HepG2 (cell line): ENCODE data around the gene SLC39A3. TPM values are rescaled to one million over a fixed set of nuclear protein-coding genes. Genes with fewer than 3 reads are reported as not detected.

ENCODE experiments used
- ATF7 ChIP-seq, 2 experiments: fragments of 450-650 bp in 1 of 2; sonication (generic) in 1 of 2; formaldehyde crosslinking in 1 of 2; IDR thresholded peaks; 2 replicates each; pipeline versions ENCODE4 v1.4.0 to v1.6.1; 2016 to 2020; ENCODE audit warnings: antibody characterized with exemption in 1 of 2, mild to moderate bottlenecking in 1 of 2, missing genetic modification reagents in 1 of 2
- FOXP1 ChIP-seq, 2 experiments: fragments of 450-650 bp in 1 of 2; IDR thresholded peaks; 2 replicates each; pipeline ENCODE4 v1.6.1; 2017 to 2018; ENCODE audit warnings: antibody characterized with exemption in 1 of 2
- NCOA5 ChIP-seq: sonication (generic); formaldehyde crosslinking; IDR thresholded peaks from 2 replicates; pipeline ENCODE4 v1.4.0; 2020; ENCODE audit warnings: missing genetic modification reagents
- NFRKB ChIP-seq: fragments of 450-650 bp; IDR thresholded peaks from 2 replicates; pipeline ENCODE4 v1.6.1; 2017
- NR2C2 ChIP-seq: sonication (generic); formaldehyde crosslinking; IDR thresholded peaks from 2 replicates; pipeline ENCODE4 v1.4.0; 2020; ENCODE audit warnings: missing genetic modification reagents, mild to moderate bottlenecking, moderate library complexity, borderline replicate concordance
- RBAK ChIP-seq: sonication (generic); formaldehyde crosslinking; IDR thresholded peaks from 2 replicates; pipeline ENCODE4 v1.5.1; 2020; ENCODE audit warnings: mild to moderate bottlenecking, missing genetic modification reagents
- TCF12 ChIP-seq, 2 experiments: fragments of 450-650 bp in 1 of 2; sonication (generic) in 1 of 2; formaldehyde crosslinking in 1 of 2; IDR thresholded peaks; 2 replicates each; pipeline versions ENCODE4 v1.6.1 to v1.8.0; 2017 to 2022; ENCODE audit warnings: antibody characterized with exemption in 1 of 2, mild to moderate bottlenecking in 1 of 2, missing genetic modification reagents in 1 of 2, moderate library complexity in 1 of 2
- ZBTB20 ChIP-seq: sonication (generic); formaldehyde crosslinking; IDR thresholded peaks from 2 replicates; pipeline ENCODE4 v1.8.1; 2023; ENCODE audit warnings: missing genetic modification reagents, low read depth, mild to moderate bottlenecking, borderline replicate concordance
- ZBTB37 ChIP-seq: sonication (generic); formaldehyde crosslinking; IDR thresholded peaks from 2 replicates; pipeline ENCODE4 v1.4.0; 2020; ENCODE audit warnings: mild to moderate bottlenecking, missing genetic modification reagents
- ZFP1 ChIP-seq: IDR thresholded peaks from 2 replicates; pipeline ENCODE4 v1.6.1; 2016
- ZNF329 ChIP-seq: sonication (generic); formaldehyde crosslinking; IDR thresholded peaks from 2 replicates; pipeline ENCODE4 v1.9.0; 2021; ENCODE audit warnings: low read depth, mild to moderate bottlenecking, missing genetic modification reagents
- ZNF446 ChIP-seq: sonication (generic); formaldehyde crosslinking; IDR thresholded peaks from 2 replicates; pipeline ENCODE4 v1.5.0; 2020; ENCODE audit warnings: mild to moderate bottlenecking, missing genetic modification reagents
- ZNF574 ChIP-seq: sonication (generic); formaldehyde crosslinking; IDR thresholded peaks from 2 replicates; pipeline ENCODE4 v1.4.0; 2020; ENCODE audit warnings: missing genetic modification reagents
- ZZZ3 ChIP-seq: sonication (generic); formaldehyde crosslinking; IDR thresholded peaks from 2 replicates; pipeline ENCODE4 v1.4.0; 2020; ENCODE audit warnings: missing genetic modification reagents, mild to moderate bottlenecking, borderline replicate concordance
- polyA plus RNA-seq, 8 experiments: library from polyadenylated mRNA; depleted of rRNA in 3 of 8; stranded (reverse) in 7 of 8; unstranded in 1 of 8; fragments of >200 nt; fragmentation: Illumina TruSeq in 4 of 8; extraction: Trizol in 4 of 8; gene quantifications; 2 replicates each; pipeline versions ENCODE4 v1.2.1 to v1.2.3, GENCODE V29; 2011 to 2016; ENCODE audit warnings: low read depth in 4 of 8, missing spikeins in 1 of 8, mixed read lengths in 1 of 8; ENCODE audit not compliant: insufficient read depth in 1 of 8
- total RNA-seq, 5 experiments: library from RNA; depleted of rRNA; stranded (reverse); fragments of >200 nt; fragmentation: Illumina TruSeq; extraction: Trizol; gene quantifications; 2 replicates each; pipeline ENCODE4 v1.2.3, GENCODE V29; 2016; ENCODE audit warnings: low read depth in 1 of 5
- TF ChIP-seq, protein P1 (sequence below): sonication (generic); formaldehyde crosslinking; IDR thresholded peaks from 2 replicates; pipeline ENCODE4 v1.4.0; 2020; ENCODE audit warnings: mild to moderate bottlenecking, low read depth, missing genetic modification reagents
- TF ChIP-seq, protein P2 (sequence below), 2 experiments: sonication (generic) in 1 of 2; formaldehyde crosslinking in 1 of 2; IDR thresholded peaks; 2 replicates each; pipeline versions ENCODE4 v1.4.0 to v1.6.1; 2018 to 2020; ENCODE audit warnings: missing genetic modification reagents in 2 of 2, borderline replicate concordance in 1 of 2, low read depth in 1 of 2, mild to moderate bottlenecking in 1 of 2, missing biosample characterization in 1 of 2
- TF ChIP-seq, protein P3 (sequence below): sonication (generic); IDR thresholded peaks from 2 replicates; pipeline ENCODE4 v1.6.1; 2016; ENCODE audit warnings: low read depth, borderline replicate concordance

Gene SLC39A3
- total and polyA plus RNA-seq, 2 of the 13 experiments (the other 11 are each of a cell fraction or from before 2014, with no cell fraction given), result 33.6 to 41.6 TPM

DNA sequence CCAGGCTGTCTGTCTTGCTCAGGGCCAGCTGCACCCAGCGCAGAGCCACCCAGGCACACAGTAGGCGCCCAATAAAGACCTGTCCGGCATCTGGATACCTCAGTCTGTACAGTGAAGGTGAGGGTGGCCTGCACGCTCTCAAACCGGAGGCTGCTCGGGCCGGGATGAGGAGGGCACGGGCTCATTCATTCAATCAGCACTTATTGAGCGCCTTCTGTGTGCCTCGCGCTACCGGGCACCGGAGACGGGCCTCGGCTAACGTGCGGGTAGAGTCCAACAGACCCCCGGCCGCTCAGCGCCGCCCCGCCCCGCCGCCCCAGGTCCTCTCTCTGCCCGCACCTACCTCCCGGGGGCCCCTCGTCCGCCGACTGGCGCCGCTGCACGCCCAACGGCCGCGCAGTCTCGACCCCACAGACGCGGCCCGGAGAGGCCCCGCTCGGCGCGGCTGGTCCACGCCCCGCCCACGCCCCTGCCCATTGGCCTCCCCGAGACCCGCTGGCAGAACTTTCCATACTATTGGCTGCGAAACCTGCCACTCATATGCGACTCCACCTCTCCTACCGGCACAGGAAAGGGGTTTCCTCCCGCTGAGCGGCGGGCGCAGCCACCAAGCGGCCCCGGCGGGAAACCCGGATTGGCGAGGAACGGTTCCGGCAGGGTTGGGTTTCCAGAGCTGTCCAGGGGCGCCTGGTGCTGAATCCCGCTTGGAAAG, at the start of gene SLC39A3 (continued):
- peak; percentile 92 for TF ChIP-seq ZNF574 (CRISPR knock-in tag)
- TF ChIP-seq ZZZ3 (CRISPR knock-in tag), result no peak
- TF ChIP-seq ATF7 (IDR thresholded peaks at IDR 0.05), result no peak
- TF ChIP-seq ATF7 (CRISPR knock-in tag; IDR thresholded peaks at IDR 0.05), result no peak
- peak; percentile 96 for TF ChIP-seq ZFP1
- no peak for TF ChIP-seq RBAK (CRISPR knock-in tag)
- TF ChIP-seq ZBTB37, result peak; percentile 80
- no peak for TF ChIP-seq TCF12 (IDR thresholded peaks at IDR 0.05)
- TF ChIP-seq TCF12 (CRISPR knock-in tag; IDR thresholded peaks at IDR 0.05), result 0 out of 2 replicates have a peak, but pooled peaks have one; percentile 67
- TF ChIP-seq, protein P1, sequence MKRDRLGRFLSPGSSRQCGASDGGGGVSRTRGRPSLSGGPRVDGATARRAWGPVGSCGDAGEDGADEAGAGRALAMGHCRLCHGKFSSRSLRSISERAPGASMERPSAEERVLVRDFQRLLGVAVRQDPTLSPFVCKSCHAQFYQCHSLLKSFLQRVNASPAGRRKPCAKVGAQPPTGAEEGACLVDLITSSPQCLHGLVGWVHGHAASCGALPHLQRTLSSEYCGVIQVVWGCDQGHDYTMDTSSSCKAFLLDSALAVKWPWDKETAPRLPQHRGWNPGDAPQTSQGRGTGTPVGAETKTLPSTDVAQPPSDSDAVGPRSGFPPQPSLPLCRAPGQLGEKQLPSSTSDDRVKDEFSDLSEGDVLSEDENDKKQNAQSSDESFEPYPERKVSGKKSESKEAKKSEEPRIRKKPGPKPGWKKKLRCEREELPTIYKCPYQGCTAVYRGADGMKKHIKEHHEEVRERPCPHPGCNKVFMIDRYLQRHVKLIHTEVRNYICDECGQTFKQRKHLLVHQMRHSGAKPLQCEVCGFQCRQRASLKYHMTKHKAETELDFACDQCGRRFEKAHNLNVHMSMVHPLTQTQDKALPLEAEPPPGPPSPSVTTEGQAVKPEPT (CRISPR knock-in tag), result peak; percentile 65; the same call in 1 of the 2 replicates
- TF ChIP-seq, protein P2, sequence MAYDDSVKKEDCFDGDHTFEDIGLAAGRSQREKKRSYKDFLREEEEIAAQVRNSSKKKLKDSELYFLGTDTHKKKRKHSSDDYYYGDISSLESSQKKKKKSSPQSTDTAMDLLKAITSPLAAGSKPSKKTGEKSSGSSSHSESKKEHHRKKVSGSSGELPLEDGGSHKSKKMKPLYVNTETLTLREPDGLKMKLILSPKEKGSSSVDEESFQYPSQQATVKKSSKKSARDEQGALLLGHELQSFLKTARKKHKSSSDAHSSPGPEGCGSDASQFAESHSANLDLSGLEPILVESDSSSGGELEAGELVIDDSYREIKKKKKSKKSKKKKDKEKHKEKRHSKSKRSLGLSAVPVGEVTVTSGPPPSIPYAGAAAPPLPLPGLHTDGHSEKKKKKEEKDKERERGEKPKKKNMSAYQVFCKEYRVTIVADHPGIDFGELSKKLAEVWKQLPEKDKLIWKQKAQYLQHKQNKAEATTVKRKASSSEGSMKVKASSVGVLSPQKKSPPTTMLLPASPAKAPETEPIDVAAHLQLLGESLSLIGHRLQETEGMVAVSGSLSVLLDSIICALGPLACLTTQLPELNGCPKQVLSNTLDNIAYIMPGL (CRISPR knock-in tag; IDR thresholded peaks at IDR 0.05; ENCODE audit: borderline replicate concordance in 1 of 2, low read depth in 1 of 2), result peak; percentile 33 to 76; a peak in 2 of 4 replicates
- peak; percentile 93; the same call in 1 of the 2 replicates for TF ChIP-seq ZNF446 (CRISPR knock-in tag)
- TF ChIP-seq, protein P3, sequence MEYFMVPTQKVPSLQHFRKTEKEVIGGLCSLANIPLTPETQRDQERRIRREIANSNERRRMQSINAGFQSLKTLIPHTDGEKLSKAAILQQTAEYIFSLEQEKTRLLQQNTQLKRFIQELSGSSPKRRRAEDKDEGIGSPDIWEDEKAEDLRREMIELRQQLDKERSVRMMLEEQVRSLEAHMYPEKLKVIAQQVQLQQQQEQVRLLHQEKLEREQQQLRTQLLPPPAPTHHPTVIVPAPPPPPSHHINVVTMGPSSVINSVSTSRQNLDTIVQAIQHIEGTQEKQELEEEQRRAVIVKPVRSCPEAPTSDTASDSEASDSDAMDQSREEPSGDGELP, result peak; percentile 71
- peak; percentile 88 for TF ChIP-seq ZNF329 (CRISPR knock-in tag)
- no peak for TF ChIP-seq FOXP1 (IDR thresholded peaks at IDR 0.05)
- TF ChIP-seq FOXP1 (CRISPR knock-in tag; IDR thresholded peaks at IDR 0.05), result no peak; the same call in 1 of the 2 replicates
- TF ChIP-seq NCOA5 (CRISPR knock-in tag), result no peak
- no peak for TF ChIP-seq NFRKB
- peak; percentile 98; the same call in 1 of the 2 replicates for TF ChIP-seq ZBTB20 (CRISPR knock-in tag)
- peak; percentile 82 for TF ChIP-seq NR2C2 (CRISPR knock-in tag)
